ENCODE data around the gene BORCS5.
"Not testable (repeated sequence)": the region's sequence is repeated elsewhere in the genome, so short reads cannot be mapped to it uniquely, and the experiment has no call there.

The BORCS5 gene

DNA sequence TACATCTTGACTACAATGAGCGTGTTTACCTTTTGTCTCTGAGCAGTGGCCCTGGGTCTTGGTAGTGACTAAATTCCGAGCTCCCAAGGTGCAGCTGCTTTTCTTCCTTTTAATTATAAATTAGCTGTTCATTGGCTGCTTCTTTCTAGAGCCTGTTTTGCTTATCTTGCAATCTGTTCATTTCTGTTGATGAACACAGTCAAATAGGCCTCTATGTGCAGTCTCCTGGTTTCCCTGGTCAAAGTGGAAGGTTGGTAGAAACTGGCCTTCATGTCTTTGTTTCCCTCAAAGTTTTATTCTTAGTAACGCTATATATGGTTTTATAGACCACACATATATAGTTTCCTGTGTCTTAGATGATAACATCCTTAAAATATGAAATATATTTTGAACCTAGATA, 111.7 kb downstream of the BORCS5 start:
- H3K4me3 ChIP-seq (ENCODE audit: low read depth, low read length) = no peak overlapping the region
- no peak for TF ChIP-seq CTCF (IDR thresholded peaks at IDR 0.05; ENCODE audit: low read depth, low read length, missing control alignments)
- DNase-seq (ENCODE audit: low read depth) = no peak

GRCh38 chr12:12469386-12469785, 112.5 kb downstream of the BORCS5 start:
- DNase-seq (ENCODE audit: low read depth) = no peak
- no peak overlapping the region for H3K4me3 ChIP-seq (ENCODE audit: low read depth, low read length)
- no peak for TF ChIP-seq CTCF (IDR thresholded peaks at IDR 0.05; ENCODE audit: low read depth, low read length, missing control alignments)

GRCh38 chr12:12470751-12471306, 114.0 kb downstream of the BORCS5 start:
- no peak for DNase-seq (ENCODE audit: low read depth)
- no peak overlapping the region for H3K4me3 ChIP-seq (ENCODE audit: low read depth, low read length)
- TF ChIP-seq CTCF (IDR thresholded peaks at IDR 0.05; ENCODE audit: low read depth, low read length, missing control alignments) = no peak

DNA sequence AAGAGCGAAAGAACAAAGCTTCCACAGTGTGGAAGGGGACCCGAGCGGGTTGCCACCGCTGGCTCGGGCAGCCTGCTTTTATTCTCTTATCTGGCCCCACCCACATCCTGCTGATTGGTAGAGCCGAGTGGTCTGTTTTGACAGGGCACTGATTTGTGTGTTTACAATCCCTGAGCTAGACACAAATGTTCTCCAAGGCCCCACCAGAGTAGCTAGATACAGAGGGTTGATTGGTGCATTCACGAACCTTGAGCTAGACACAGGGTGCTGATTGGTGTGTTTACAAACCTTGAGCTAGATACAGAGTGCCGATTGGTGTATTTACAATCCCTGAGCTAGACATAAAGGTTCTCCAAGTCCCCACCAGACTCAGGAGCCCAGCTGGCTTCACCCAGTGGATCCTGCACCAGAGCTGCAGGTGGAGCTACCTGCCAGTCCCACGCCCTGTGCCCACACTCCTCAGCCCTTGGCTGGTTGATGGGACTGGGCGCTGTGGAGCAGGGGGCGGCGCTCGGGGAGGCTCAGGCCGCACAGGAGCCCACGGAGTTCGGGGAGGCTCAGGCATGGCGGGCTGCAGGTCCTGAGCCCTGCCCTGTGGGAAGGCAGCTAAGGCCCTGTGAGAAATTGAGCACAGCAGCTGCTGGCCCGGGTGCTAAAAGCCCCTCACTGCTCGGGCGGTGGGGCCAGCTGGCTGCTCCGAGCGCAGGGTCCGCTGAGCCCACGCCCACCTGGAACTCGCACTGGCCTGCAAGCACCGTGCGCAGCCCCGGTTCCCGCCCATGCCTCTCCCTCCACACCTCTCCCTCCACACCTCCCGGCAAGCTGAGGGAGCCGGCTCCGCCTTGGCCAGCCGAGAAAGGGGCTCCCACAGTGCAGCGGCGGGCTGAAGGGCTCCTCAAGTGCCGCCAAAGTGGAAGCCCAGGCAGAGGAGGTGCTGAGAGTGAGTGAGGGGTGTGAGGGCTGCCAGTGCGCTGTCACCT, 115.4 kb downstream of the BORCS5 start:
- not testable (repeated sequence) for H3K4me3 ChIP-seq (ENCODE audit: low read depth, low read length); DNase-seq (ENCODE audit: low read depth)

GRCh38 chr12:12473223-12473622, 116.3 kb downstream of the BORCS5 start:
- no peak for TF ChIP-seq CTCF (IDR thresholded peaks at IDR 0.05; ENCODE audit: low read depth, low read length, missing control alignments)
- no peak for DNase-seq (ENCODE audit: low read depth)
- H3K4me3 ChIP-seq (ENCODE audit: low read depth, low read length) = no peak overlapping the region

GRCh38 chr12:12474471-12474928, 117.6 kb downstream of the BORCS5 start:
- no peak overlapping the region for H3K4me3 ChIP-seq (ENCODE audit: low read depth, low read length)
- DNase-seq (ENCODE audit: low read depth) = no peak
- TF ChIP-seq CTCF (IDR thresholded peaks at IDR 0.05; ENCODE audit: low read depth, low read length, missing control alignments) = no peak

GRCh38 chr12:12474931-12475795, 118.3 kb downstream of the BORCS5 start:
- peak; percentile 17 for TF ChIP-seq CTCF (IDR thresholded peaks at IDR 0.05; ENCODE audit: low read depth, low read length, missing control alignments)
- peak; percentile 73 for DNase-seq (ENCODE audit: low read depth)
- peak overlapping the region; percentile 22 for H3K4me3 ChIP-seq (ENCODE audit: low read depth, low read length)
